Brain microvascular endothelial cell (primary cell): ENCODE results near the gene BANK1.
"Not testable (repeated sequence)": the region's sequence is repeated elsewhere in the genome, so short reads cannot be mapped to it uniquely, and the experiment has no call there.

ENCODE experiments used
- DNase-seq: peaks from one replicate; pipeline ENCODE4 v3.0.0-alpha.2; 2020
- H3K27ac ChIP-seq: fragments of 250-450 bp; sonication (Bioruptor Pico); 2 replicates; pipeline ENCODE4 v1.5.1; 2020; ENCODE audit warnings: mild to moderate bottlenecking, moderate library complexity
- H3K27me3 ChIP-seq: fragments of 250-450 bp; sonication (Bioruptor Pico); replicated peaks from 2 replicates; pipeline ENCODE4 v1.5.1; 2020; ENCODE audit warnings: mild to moderate bottlenecking
- H3K36me3 ChIP-seq: fragments of 250-450 bp; sonication (Bioruptor Pico); replicated peaks from 2 replicates; pipeline ENCODE4 v1.5.1; 2020; ENCODE audit warnings: mild to moderate bottlenecking
- H3K4me3 ChIP-seq: 2 replicates; pipeline ENCODE4 v1.5.1; 2011; ENCODE audit warnings: low read depth, mild to moderate bottlenecking, control low read depth, low read length, moderate library complexity
- in situ Hi-C: cut with HindIII; loops from 2 replicates; pipeline ENCODE4 v1.10.0; 2017; ENCODE audit warnings: low sequenced_read_pairs, low pct_ligation_motif_present
- TF ChIP-seq, protein P1 (sequence below): IDR thresholded peaks from 2 replicates; pipeline ENCODE4 v1.5.1; 2011; ENCODE audit warnings: low read depth, mild to moderate bottlenecking, moderate library complexity, low read length, control low read depth, inconsistent platforms; ENCODE audit errors: missing control alignments

Gene BANK1

DNA sequence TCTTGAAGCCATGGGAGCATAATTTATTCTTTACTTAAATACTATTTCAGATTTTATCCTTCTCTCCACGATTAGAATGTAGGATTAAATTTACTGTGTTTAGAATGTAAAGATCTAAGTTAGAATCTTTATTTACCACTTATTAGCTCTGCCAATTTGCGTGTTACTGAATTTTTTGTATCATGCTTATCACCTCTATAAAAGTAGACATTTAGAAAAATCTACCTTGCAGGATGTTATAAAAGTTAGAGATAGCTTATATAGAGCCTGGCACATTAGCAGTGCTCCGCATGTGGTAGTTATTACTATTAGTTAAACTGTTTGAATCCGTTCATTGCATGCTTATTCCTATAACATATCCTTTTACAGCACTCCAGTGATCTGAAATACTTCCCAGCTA lies 97.9 kb downstream of the BANK1 start:
- no peak for DNase-seq
- no peaks in the 10 kb centered on the region for H3K27me3 ChIP-seq
- TF ChIP-seq, protein P1, sequence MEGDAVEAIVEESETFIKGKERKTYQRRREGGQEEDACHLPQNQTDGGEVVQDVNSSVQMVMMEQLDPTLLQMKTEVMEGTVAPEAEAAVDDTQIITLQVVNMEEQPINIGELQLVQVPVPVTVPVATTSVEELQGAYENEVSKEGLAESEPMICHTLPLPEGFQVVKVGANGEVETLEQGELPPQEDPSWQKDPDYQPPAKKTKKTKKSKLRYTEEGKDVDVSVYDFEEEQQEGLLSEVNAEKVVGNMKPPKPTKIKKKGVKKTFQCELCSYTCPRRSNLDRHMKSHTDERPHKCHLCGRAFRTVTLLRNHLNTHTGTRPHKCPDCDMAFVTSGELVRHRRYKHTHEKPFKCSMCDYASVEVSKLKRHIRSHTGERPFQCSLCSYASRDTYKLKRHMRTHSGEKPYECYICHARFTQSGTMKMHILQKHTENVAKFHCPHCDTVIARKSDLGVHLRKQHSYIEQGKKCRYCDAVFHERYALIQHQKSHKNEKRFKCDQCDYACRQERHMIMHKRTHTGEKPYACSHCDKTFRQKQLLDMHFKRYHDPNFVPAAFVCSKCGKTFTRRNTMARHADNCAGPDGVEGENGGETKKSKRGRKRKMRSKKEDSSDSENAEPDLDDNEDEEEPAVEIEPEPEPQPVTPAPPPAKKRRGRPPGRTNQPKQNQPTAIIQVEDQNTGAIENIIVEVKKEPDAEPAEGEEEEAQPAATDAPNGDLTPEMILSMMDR: no peak
- no peaks in the 10 kb centered on the region for H3K36me3 ChIP-seq
- in situ Hi-C loops: no loop called here
- H3K4me3 ChIP-seq: no peak overlapping the region
- no peak overlapping the region for H3K27ac ChIP-seq

DNA sequence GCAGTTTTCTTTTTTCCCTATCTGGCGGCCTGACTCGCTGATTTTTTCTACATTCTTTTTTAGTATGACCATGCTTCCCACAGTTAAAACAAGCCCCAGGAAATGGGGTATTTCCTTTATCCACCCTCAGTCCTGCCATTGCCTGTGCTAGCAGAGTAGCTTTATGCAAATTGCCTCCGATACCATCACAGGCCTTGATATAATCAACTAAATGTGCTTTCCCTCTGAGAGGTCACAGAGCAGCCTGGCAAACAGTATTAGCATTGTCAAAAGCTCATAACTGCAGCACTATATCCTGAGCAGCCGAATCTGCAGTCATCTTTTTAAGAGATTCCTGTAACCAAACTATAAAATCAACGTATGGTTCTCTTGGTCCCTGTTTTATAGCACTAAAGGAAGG lies 115.0 kb downstream of the BANK1 start:
- DNase-seq, H3K4me3 ChIP-seq, H3K27ac ChIP-seq, in situ Hi-C loops, H3K36me3 ChIP-seq, H3K27me3 ChIP-seq: not testable (repeated sequence)

DNA sequence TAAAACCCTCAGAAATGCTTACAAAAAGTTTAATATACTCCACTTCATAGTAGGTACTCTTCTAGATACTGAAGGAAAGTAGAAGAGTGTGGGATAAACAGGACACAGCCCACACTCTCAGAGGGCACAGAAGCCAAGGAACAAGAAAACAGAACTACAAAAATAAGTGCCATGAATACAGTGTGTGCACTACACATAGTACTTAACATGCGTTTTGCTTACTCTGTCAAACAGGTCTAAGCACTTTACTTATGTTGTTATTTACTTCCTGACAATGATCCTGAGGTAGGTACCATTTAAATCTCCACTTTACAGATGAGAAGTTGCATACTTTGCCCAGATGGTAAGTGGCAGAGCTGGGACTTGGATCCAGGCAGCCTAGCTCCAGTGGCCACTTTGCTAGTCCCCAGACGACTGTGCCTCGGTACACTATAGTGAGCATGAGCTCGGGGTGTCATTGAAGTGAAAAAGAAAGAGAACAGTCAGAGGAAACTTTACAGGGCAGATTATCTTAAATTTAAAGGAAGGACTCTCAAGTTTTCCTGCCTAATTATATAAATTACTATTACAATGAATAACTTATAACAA lies 120.3 kb downstream of the BANK1 start:
- Histone ChIP-seq H3K27ac (no peak overlapping the region), H3K4me3 (no peak overlapping the region), H3K36me3 (no peaks in the 10 kb centered on the region), H3K27me3 (no peaks in the 10 kb centered on the region)
- DNase-seq: no peak
- in situ Hi-C loops: no loop called here
- TF ChIP-seq, protein P1: no peak

DNA sequence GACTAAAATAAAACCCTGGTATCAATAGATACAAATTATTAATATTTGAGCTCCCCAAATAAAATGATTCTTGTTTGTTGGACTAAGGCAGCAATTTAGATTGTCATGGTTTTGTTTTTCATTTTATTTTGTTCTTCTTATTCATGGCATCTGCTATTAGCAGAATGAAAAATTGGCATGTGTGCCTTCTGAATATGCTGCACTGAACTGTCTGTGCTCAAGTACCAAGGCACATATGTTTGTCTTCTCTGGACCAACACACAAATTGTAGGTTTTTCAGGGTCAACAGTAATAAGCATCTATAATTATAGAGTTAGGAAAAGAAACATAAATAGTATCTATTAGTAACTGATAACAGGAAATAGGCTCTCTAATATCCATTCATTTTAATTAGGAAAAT lies 121.1 kb downstream of the BANK1 start:
- TF ChIP-seq, protein P1: no peak
- no peaks in the 10 kb centered on the region for H3K27me3 ChIP-seq
- DNase-seq: no peak
- in situ Hi-C loops: no loop called here
- no peak overlapping the region for H3K27ac ChIP-seq
- H3K4me3 ChIP-seq: no peak overlapping the region
- H3K36me3 ChIP-seq: no peaks in the 10 kb centered on the region

DNA sequence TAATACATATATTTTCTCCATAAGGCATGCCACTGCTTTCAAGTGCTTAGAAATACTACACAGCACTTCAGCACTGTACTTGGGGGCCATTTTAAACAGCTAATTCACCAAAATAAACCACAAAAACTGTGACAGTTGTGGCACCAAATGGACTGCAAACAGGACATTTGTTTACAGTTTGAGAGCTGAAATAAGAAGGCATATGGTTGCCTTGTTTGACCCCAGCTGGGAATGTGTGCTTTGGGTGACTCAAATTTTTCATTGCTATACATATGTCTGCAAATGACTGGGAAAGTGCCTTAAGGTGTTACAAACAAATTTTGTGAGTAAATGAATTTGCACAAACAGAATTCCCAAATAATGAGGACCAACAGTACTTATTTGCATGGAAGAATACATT lies 124.2 kb downstream of the BANK1 start:
- DNase-seq: no peak
- no peak overlapping the region for H3K27ac ChIP-seq
- in situ Hi-C loops: no loop called here
- H3K27me3 ChIP-seq: no peaks in the 10 kb centered on the region
- no peak overlapping the region for H3K4me3 ChIP-seq
- TF ChIP-seq, protein P1: no peak
- no peaks in the 10 kb centered on the region for H3K36me3 ChIP-seq

DNA sequence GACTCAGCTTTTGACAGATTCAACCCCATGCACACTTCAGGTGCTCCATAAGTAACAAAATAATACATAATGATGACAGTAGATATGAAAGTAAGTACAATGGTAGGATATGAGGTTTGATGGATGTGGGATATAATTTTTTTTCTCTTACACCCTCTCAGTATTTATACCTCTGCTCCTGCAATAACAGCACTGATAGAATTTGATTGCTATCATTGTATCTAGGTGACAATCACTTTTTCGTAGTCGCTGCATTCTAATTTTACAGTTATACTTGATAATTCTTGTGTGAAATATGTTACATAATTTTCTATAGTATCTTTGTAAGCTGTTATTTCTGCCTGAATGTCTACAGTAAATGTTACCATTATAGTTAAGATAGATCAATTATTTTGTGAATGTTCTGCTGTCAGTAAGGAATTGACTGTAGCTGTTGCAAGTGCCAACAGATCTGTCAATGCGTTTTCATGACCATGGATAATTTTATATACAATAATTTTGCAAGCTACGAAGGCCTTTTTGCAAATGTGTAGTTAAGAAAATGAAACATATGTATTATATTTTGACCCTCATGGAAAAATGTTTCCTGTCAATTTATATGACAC lies 128.9 kb downstream of the BANK1 start:
- Histone ChIP-seq H3K4me3 (no peak overlapping the region), H3K27me3 (no peaks in the 10 kb centered on the region), H3K36me3 (no peaks in the 10 kb centered on the region), H3K27ac (no peak overlapping the region)
- TF ChIP-seq, protein P1: no peak
- no peak for DNase-seq
- in situ Hi-C loops: no loop called here
